HCT116 (cell line): Measurements from ENCODE around the gene GTSF1L.

Experiments
- RAD21 ChIP-seq: IDR thresholded peaks from 2 replicates; pipeline ENCODE4 v1.6.1; 2012; ENCODE audit warnings: low read depth, mild to moderate bottlenecking
- TF ChIP-seq, protein P1 (sequence below), 3 experiments: fragments of 200-600 bp in 1 of 3; sonication (generic) in 1 of 3; IDR thresholded peaks in 2 of 3; conservative IDR thresholded peaks in 1 of 3; 2 replicates each; pipeline ENCODE4 v1.5.1; 2012 to 2017; ENCODE audit warnings: low read depth in 2 of 3, low read length in 2 of 3, antibody characterized with exemption in 1 of 3, borderline replicate concordance in 1 of 3, control low read depth in 1 of 3, mild to moderate bottlenecking in 1 of 3, mixed read lengths in 1 of 3, mixed run types in 1 of 3, moderate library complexity in 1 of 3; ENCODE audit not compliant: insufficient read depth in 1 of 3
- TF ChIP-seq, protein P2 (sequence below): IDR thresholded peaks from 2 replicates; pipeline ENCODE4 v1.6.1; 2012; ENCODE audit warnings: low read depth

DNA sequence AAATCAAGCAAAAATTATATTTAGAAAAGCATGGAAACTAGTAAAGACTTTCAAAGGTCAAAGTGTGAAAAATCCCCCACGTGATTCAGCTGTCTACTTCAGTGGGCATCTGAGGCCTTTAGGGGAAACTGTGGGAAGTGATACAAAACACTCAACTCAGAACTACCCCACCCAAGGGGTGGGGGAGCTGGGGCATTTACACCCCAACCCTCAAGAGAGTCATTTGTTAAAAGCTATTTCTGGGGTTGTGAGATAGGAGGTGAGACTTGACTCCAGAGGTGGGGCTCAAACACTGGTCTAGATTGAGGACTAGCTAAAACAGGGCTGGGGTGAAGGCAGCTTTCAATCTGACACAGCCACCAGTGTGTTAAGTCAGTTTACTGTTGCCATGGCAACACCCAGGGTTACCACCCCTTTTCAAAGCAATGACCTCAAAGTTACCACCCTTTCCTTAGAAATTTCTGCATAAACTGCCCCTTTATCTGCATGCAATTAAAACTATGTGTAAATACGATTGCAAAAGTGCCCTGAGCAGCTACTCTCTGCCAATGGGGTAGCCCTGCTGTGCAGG, 9.9 kb upstream of the GTSF1L start:
- no peak for TF ChIP-seq RAD21
- TF ChIP-seq, protein P1, sequence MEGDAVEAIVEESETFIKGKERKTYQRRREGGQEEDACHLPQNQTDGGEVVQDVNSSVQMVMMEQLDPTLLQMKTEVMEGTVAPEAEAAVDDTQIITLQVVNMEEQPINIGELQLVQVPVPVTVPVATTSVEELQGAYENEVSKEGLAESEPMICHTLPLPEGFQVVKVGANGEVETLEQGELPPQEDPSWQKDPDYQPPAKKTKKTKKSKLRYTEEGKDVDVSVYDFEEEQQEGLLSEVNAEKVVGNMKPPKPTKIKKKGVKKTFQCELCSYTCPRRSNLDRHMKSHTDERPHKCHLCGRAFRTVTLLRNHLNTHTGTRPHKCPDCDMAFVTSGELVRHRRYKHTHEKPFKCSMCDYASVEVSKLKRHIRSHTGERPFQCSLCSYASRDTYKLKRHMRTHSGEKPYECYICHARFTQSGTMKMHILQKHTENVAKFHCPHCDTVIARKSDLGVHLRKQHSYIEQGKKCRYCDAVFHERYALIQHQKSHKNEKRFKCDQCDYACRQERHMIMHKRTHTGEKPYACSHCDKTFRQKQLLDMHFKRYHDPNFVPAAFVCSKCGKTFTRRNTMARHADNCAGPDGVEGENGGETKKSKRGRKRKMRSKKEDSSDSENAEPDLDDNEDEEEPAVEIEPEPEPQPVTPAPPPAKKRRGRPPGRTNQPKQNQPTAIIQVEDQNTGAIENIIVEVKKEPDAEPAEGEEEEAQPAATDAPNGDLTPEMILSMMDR (IDR thresholded peaks at IDR 0.05 in 2 of 3, conservative IDR thresholded peaks at IDR 0.05 in 1 of 3; ENCODE audit: borderline replicate concordance in 1 of 3, insufficient read depth in 1 of 3, low read depth in 2 of 3, low read length in 2 of 3), result no peak
- TF ChIP-seq, protein P2, sequence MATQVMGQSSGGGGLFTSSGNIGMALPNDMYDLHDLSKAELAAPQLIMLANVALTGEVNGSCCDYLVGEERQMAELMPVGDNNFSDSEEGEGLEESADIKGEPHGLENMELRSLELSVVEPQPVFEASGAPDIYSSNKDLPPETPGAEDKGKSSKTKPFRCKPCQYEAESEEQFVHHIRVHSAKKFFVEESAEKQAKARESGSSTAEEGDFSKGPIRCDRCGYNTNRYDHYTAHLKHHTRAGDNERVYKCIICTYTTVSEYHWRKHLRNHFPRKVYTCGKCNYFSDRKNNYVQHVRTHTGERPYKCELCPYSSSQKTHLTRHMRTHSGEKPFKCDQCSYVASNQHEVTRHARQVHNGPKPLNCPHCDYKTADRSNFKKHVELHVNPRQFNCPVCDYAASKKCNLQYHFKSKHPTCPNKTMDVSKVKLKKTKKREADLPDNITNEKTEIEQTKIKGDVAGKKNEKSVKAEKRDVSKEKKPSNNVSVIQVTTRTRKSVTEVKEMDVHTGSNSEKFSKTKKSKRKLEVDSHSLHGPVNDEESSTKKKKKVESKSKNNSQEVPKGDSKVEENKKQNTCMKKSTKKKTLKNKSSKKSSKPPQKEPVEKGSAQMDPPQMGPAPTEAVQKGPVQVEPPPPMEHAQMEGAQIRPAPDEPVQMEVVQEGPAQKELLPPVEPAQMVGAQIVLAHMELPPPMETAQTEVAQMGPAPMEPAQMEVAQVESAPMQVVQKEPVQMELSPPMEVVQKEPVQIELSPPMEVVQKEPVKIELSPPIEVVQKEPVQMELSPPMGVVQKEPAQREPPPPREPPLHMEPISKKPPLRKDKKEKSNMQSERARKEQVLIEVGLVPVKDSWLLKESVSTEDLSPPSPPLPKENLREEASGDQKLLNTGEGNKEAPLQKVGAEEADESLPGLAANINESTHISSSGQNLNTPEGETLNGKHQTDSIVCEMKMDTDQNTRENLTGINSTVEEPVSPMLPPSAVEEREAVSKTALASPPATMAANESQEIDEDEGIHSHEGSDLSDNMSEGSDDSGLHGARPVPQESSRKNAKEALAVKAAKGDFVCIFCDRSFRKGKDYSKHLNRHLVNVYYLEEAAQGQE, result no peak
